ENCODE data around the gene KCNK18. TPM values are rescaled to one million over a fixed set of nuclear protein-coding genes. Genes with fewer than 3 reads are reported as not detected.
A peak's percentile ranks its signal among the peaks of the same experiment; 100 is the strongest.

The KCNK18 gene
- total RNA-seq, 6 experiments from 2014 or later, result not detected

DNA sequence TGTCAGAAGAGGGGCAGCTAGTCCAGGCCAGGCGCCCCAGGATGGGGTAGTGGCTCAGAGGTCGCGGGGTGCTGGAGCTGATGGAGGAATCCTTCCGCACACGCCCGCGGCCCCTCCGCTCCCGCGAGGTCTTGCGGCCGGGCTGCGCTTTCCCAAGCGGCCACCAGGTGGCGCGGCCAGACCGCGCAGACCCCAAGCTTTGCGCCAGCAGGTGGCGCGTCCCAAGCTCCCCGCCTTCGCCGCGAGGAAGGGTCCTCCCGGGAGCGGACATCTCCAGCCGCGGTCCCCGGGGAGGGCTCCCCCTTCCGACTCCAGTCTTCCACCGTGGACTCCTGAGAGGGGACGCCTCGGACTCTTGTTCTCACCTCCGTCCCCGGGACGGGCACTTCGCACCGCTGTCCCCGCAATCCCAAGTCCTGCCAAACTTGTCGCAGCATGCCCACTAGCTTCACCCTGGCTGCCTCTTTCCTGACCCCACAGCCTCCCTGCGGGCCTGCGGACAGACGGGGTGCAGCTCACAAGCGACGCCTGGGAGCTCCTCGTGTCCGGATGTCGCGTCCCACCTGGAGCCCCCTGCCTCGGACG lies 19.4 kb downstream of the KCNK18 start:
- Mint-ChIP-seq H3K4me3 (peak overlapping the region; percentile 78), H3K9me3 (peaks cover 6% of the 10 kb centered on the region; the same call in 1 of the 2 replicates), H3K27ac (no peak overlapping the region), H3K4me1 (ENCODE audit: low read depth) (no peaks in the 10 kb centered on the region), H3K36me3 (ENCODE audit: low read depth) (no peaks in the 10 kb centered on the region), H3K27me3 (ENCODE audit: insufficient read depth) (peaks cover 26% of the 10 kb centered on the region)
- DNase-seq, result peak; percentile 23
- peak; percentile 100 for TF ChIP-seq CTCF (IDR thresholded peaks at IDR 0.05)

- Mint-ChIP-seq H3K27ac (no peak overlapping the region), H3K36me3 (ENCODE audit: low read depth) (no peaks in the 10 kb centered on the region), H3K4me3 (peak overlapping the region; percentile 78), H3K4me1 (ENCODE audit: low read depth) (no peaks in the 10 kb centered on the region), H3K27me3 (ENCODE audit: insufficient read depth) (peaks cover 26% of the 10 kb centered on the region), H3K9me3 (peaks cover under 1% of the 10 kb centered on the region; the same call in 1 of the 2 replicates)
- DNase-seq, result no peak
- no peak for TF ChIP-seq CTCF (IDR thresholded peaks at IDR 0.05)
Observed at GRCh38 chr10:117217196-117217761, 20.0 kb downstream of the KCNK18 start.

DNA sequence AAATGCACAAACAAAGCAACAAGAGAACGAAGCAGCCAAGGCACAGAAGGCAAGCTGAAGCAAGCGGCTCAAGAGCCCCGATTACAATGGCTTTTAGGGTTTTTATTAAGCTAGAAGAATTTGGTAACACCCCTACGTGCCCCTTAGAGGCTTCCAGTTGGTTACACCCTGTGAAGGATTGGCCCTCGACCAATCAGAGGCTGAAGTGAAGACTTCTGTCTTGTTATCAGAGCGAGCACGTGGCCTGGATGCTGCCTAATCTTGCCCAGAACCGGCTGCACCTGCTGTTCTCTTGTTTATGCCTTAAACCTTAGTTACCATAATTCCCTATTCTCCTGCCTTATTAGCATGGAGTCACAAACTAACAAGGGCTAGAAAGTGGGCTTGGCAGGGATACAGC lies 21.4 kb downstream of the KCNK18 start:
- Mint-ChIP-seq H3K4me3 (no peak overlapping the region), H3K27ac (no peak overlapping the region), H3K27me3 (ENCODE audit: insufficient read depth) (peaks cover 20% of the 10 kb centered on the region), H3K4me1 (ENCODE audit: low read depth) (no peaks in the 10 kb centered on the region), H3K9me3 (no peaks in the 10 kb centered on the region), H3K36me3 (ENCODE audit: low read depth) (no peaks in the 10 kb centered on the region)
- DNase-seq, result no peak
- no peak for TF ChIP-seq CTCF (IDR thresholded peaks at IDR 0.05)

DNA sequence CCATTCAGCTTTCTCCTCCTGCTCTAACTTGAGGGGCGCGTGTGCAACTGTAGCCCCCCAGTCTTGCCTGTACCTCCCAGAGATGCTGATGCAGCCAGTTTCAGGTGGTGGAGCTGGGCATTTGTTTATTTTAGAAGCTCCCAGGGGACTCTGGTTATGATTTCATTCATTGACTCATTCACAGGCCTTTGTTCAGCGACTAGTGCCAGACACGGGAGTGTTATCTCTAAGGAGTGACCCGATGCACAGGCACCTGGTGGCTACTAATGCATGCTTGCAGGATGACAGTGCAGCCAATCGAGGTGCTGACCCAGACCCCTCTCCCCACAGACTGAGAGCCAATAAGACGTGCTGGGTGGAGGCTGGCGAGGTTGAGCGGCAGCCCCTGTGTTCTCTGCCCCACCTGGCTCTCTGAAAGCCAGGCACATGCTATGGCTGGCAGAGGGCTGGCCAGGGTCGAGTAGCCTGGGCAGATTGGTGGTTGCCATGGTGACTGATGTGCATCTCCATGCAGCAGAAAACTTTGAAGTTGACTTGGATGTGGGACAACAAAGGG lies 23.9 kb downstream of the KCNK18 start:
- H3K27ac Mint-ChIP-seq, result no peak overlapping the region
- no peak for TF ChIP-seq CTCF (IDR thresholded peaks at IDR 0.05)
- no peak overlapping the region for H3K4me3 Mint-ChIP-seq
- H3K36me3 Mint-ChIP-seq (ENCODE audit: low read depth), result no peaks in the 10 kb centered on the region
- H3K9me3 Mint-ChIP-seq, result no peaks in the 10 kb centered on the region
- no peaks in the 10 kb centered on the region for H3K4me1 Mint-ChIP-seq (ENCODE audit: low read depth)
- DNase-seq, result no peak
- peaks cover 17% of the 10 kb centered on the region for H3K27me3 Mint-ChIP-seq (ENCODE audit: insufficient read depth)

- Mint-ChIP-seq H3K4me1 (ENCODE audit: low read depth) (no peaks in the 10 kb centered on the region), H3K27me3 (ENCODE audit: insufficient read depth) (peaks cover 17% of the 10 kb centered on the region), H3K4me3 (no peak overlapping the region), H3K27ac (no peak overlapping the region), H3K9me3 (no peaks in the 10 kb centered on the region), H3K36me3 (ENCODE audit: low read depth) (no peaks in the 10 kb centered on the region)
- no peak for DNase-seq
- no peak for TF ChIP-seq CTCF (IDR thresholded peaks at IDR 0.05)
Observed at GRCh38 chr10:117222552-117222951, 25.3 kb downstream of the KCNK18 start.

Data from HFFc6 (cell line).